SK-N-SH (cell line): Measurements from ENCODE around the gene HID1. TPM values are rescaled to one million over a fixed set of nuclear protein-coding genes. Genes with fewer than 3 reads are reported as not detected.

Experiments
- CTCF ChIA-PET: fragments of 300-600, 350-600 bp; formaldehyde crosslinking; extraction: SDS; loops from one replicate; lab custom pipeline; 2021; lab: Yijun Ruan, JAX
- POLR2A ChIA-PET: fragments of 350-600 bp; sonication (Branson Sonifier 250); formaldehyde crosslinking; extraction: SDS; loops from one replicate; lab custom pipeline; 2020; ENCODE audit warnings: antibody characterized with exemption, inconsistent platforms; lab: Yijun Ruan, JAX
- DNase-seq: peaks from one replicate; pipeline ENCODE4 v3.0.0; 2012
- H2AFZ ChIP-seq: fragments of 200-600 bp; sonication (generic); 2 replicates; pipeline ENCODE4 v1.8.1; 2016; ENCODE audit warnings: antibody characterized with exemption, mild to moderate bottlenecking, low read depth
- H3F3A ChIP-seq: fragments of 200-600 bp; sonication (generic); replicated peaks from 2 replicates; pipeline ENCODE3; 2016; ENCODE audit warnings: antibody characterized with exemption, mild to moderate bottlenecking; ENCODE audit not compliant: insufficient read depth
- H3K27ac ChIP-seq, 2 experiments: fragments of 200-500 bp in 1 of 2; fragments of 200-600 bp in 1 of 2; sonication (Bioruptor generic) in 1 of 2; sonication (generic), shearing (Covaris generic) in 1 of 2; 2 replicates each; pipeline versions ENCODE4 v1.5.1 to v1.6.1; 2014 to 2016; ENCODE audit warnings: low read depth in 2 of 2, inconsistent platforms in 1 of 2, low read length in 1 of 2, mild to moderate bottlenecking in 1 of 2, mixed read lengths in 1 of 2
- H3K27me3 ChIP-seq: fragments of 200-600 bp; sonication (generic), shearing (Covaris generic); 2 replicates; pipeline ENCODE4 v1.6.1; 2016; ENCODE audit warnings: mixed run types; ENCODE audit not compliant: insufficient read depth
- H3K36me3 ChIP-seq, 2 experiments: fragments of 200-500 bp in 1 of 2; fragments of 200-600 bp in 1 of 2; sonication (Bioruptor generic) in 1 of 2; sonication (generic) in 1 of 2; replicated peaks in 1 of 2; 2 replicates each; pipeline versions ENCODE3 to v1.5.1; 2014 to 2016; ENCODE audit warnings: low read length in 1 of 2, mild to moderate bottlenecking in 1 of 2; ENCODE audit not compliant: insufficient read depth in 2 of 2, control insufficient read depth in 1 of 2
- H3K4me1 ChIP-seq, 2 experiments: fragments of 200-500 bp in 1 of 2; fragments of 200-600 bp in 1 of 2; sonication (Bioruptor generic) in 1 of 2; sonication (generic), shearing (Covaris generic) in 1 of 2; 2 replicates each; pipeline versions ENCODE4 v1.5.1 to v1.6.1; 2014 to 2016; ENCODE audit warnings: low read depth in 1 of 2, low read length in 1 of 2, mixed run types in 1 of 2; ENCODE audit not compliant: insufficient read depth in 2 of 2, control insufficient read depth in 1 of 2
- H3K4me2 ChIP-seq: fragments of 200-600 bp; sonication (generic), shearing (Covaris generic); 2 replicates; pipeline ENCODE4 v1.6.1; 2017; ENCODE audit warnings: mixed run types
- H3K4me3 ChIP-seq, 2 experiments: fragments of 200-500 bp in 1 of 2; fragments of 200-600 bp in 1 of 2; sonication (Bioruptor generic) in 1 of 2; sonication (generic), shearing (Covaris generic) in 1 of 2; 2 replicates each; pipeline versions ENCODE4 v1.5.1 to v1.8.1; 2014 to 2016; ENCODE audit warnings: low read depth in 2 of 2, inconsistent platforms in 1 of 2, low read length in 1 of 2, mild to moderate bottlenecking in 1 of 2, mixed read lengths in 1 of 2, moderate library complexity in 1 of 2
- H3K79me2 ChIP-seq: fragments of 200-600 bp; sonication (generic); 2 replicates; pipeline ENCODE4 v1.8.1; 2017; ENCODE audit warnings: mild to moderate bottlenecking; ENCODE audit not compliant: insufficient read depth
- H3K9ac ChIP-seq: fragments of 200-600 bp; sonication (generic); 2 replicates; pipeline ENCODE4 v1.6.1; 2017; ENCODE audit warnings: mixed run types
- H3K9me2 ChIP-seq: fragments of 200-600 bp; sonication (generic); 2 replicates; pipeline ENCODE4 v1.6.1; 2017; ENCODE audit warnings: mixed run types
- H3K9me3 ChIP-seq: fragments of 200-600 bp; sonication (generic); 2 replicates; pipeline ENCODE4 v1.6.1; 2017; ENCODE audit warnings: mixed run types, mild to moderate bottlenecking, moderate library complexity
- H4K20me1 ChIP-seq: fragments of 200-600 bp; sonication (generic); 2 replicates; pipeline ENCODE4 v1.6.1; 2017; ENCODE audit warnings: mild to moderate bottlenecking, mixed run types; ENCODE audit not compliant: insufficient read depth
- CTCF ChIP-seq: fragments of 200-600 bp; sonication (generic); IDR thresholded peaks from 2 replicates; pipeline ENCODE4 v1.6.1; 2017; ENCODE audit warnings: antibody characterized with exemption, mild to moderate bottlenecking, moderate library complexity
- EZH2phosphoT487 ChIP-seq: fragments of 200-600 bp; sonication (generic); IDR thresholded peaks from 2 replicates; pipeline ENCODE4 v1.6.1; 2017; ENCODE audit warnings: low read depth, mixed run types, mild to moderate bottlenecking, antibody characterized with exemption, moderate library complexity, borderline replicate concordance
- FOXJ3 ChIP-seq: sonication (generic); formaldehyde crosslinking; IDR thresholded peaks from 2 replicates; pipeline ENCODE4 v1.5.1; 2020; ENCODE audit warnings: mild to moderate bottlenecking, missing genetic modification reagents
- GABPA ChIP-seq: IDR thresholded peaks from 2 replicates; pipeline ENCODE4 v1.4.0; 2012; ENCODE audit warnings: low read depth, mild to moderate bottlenecking
- GATA2 ChIP-seq: sonication (generic); formaldehyde crosslinking; IDR thresholded peaks from 2 replicates; pipeline ENCODE4 v1.5.0; 2020; ENCODE audit warnings: mild to moderate bottlenecking, missing genetic modification reagents
- IRF3 ChIP-seq: fragments of 150-350 bp; IDR thresholded peaks from 2 replicates; pipeline ENCODE4 v1.6.1; 2016; ENCODE audit warnings: mild to moderate bottlenecking, low read depth, low read length
- MEF2A ChIP-seq: IDR thresholded peaks from 2 replicates; pipeline ENCODE4 v1.4.0; 2012; ENCODE audit warnings: low read depth, borderline replicate concordance
- MXI1 ChIP-seq: IDR thresholded peaks from 2 replicates; pipeline ENCODE4 v1.6.1; 2012; ENCODE audit warnings: mild to moderate bottlenecking, low read depth, low read length, improper control_type of control experiment
- POLR2AphosphoS5 ChIP-seq: IDR thresholded peaks from 2 replicates; pipeline ENCODE4 v1.6.1; 2012; ENCODE audit warnings: low read depth, low read length
- RFX5 ChIP-seq: IDR thresholded peaks from 2 replicates; pipeline ENCODE4 v1.6.1; 2012; ENCODE audit warnings: mild to moderate bottlenecking, improper control_type of control experiment, low read length
- RXRA ChIP-seq: IDR thresholded peaks from 2 replicates; pipeline ENCODE4 v1.4.0; 2012; ENCODE audit warnings: low read depth, mild to moderate bottlenecking, borderline replicate concordance
- TAF1 ChIP-seq: IDR thresholded peaks from 2 replicates; pipeline ENCODE4 v1.6.1; 2012; ENCODE audit warnings: low read depth, mild to moderate bottlenecking, low read length, moderate library complexity, borderline replicate concordance
- USF2 ChIP-seq: fragments of 150-350 bp; IDR thresholded peaks from 2 replicates; pipeline ENCODE4 v1.6.1; 2017; ENCODE audit warnings: antibody characterized with exemption, low read length, low read depth, borderline replicate concordance
- YY1 ChIP-seq: IDR thresholded peaks from 2 replicates; pipeline ENCODE4 v1.4.0; 2012; ENCODE audit warnings: low read depth, mild to moderate bottlenecking
- WGBS: methylation state at CpG from one replicate; pipeline ENCODE4 v1.1.6; 2017; ENCODE audit warnings: low lambda C conversion rate; 5-methylcytosine and 5-hydroxymethylcytosine counted together
- polyA plus RNA-seq, 3 experiments: library from polyadenylated mRNA; depleted of rRNA; stranded (reverse); fragments of >200 nt; gene quantifications; 2 replicates each; pipeline ENCODE4 v1.2.3, GENCODE V29; 2012

The HID1 gene
- polyA plus RNA-seq, 1 of the 3 experiments (the other 2 are of a cell fraction), result 2.5 TPM

GRCh38 chr17:74946641-74947040 is 25.9 kb downstream of the HID1 start:
- H3K4me3 ChIP-seq, result no peak overlapping the region
- H3K9me2 ChIP-seq, result no peaks in the 10 kb centered on the region
- CTCF ChIA-PET, result interaction anchor here (0.9 to 10.7 kb wide), 5 partner anchors 11 to 55 kb away, joined by 3 to 104 read pairs (median 5); partner anchors contain the start of genes OTOP2 and USH1G
- TF ChIP-seq GATA2 (CRISPR knock-in tag) (no peak), USF2 (no peak), YY1 (no peak)
- TF ChIP-seq, all 33 proteins: peak for 0
- H3K27me3 ChIP-seq, result peaks cover 82% of the 10 kb centered on the region
- POLR2A ChIA-PET, result no interaction called here
- no peak overlapping the region for H3K4me2 ChIP-seq
- H3K79me2 ChIP-seq, result no peaks in the 10 kb centered on the region
- no peaks in the 10 kb centered on the region for H3K36me3 ChIP-seq
- no peaks in the 10 kb centered on the region for H3F3A ChIP-seq
- DNase-seq, result no peak
- no peaks in the 10 kb centered on the region for H3K4me1 ChIP-seq
- H2AFZ ChIP-seq, result no peak overlapping the region
- no peak overlapping the region for H3K27ac ChIP-seq
- H3K9ac ChIP-seq, result no peak overlapping the region
- 77% methylated on average over 8 of the region's 14 CpGs for WGBS
- H4K20me1 ChIP-seq, result no peaks in the 10 kb centered on the region
- H3K9me3 ChIP-seq, result no peaks in the 10 kb centered on the region

- H3K4me1 ChIP-seq, result no peaks in the 10 kb centered on the region
- no peak for DNase-seq
- H3K9ac ChIP-seq, result no peak overlapping the region
- TF ChIP-seq RXRA, result no peak
- TF ChIP-seq POLR2AphosphoS5, result no peak
- TF ChIP-seq EZH2phosphoT487, result no peak
- no peak for TF ChIP-seq MXI1
- TF ChIP-seq CTCF, result no peak
- TF ChIP-seq FOXJ3, result no peak
- TF ChIP-seq GABPA, result no peak
- TF ChIP-seq TAF1, result no peak
- TF ChIP-seq GATA2 (CRISPR knock-in tag), result no peak
- TF ChIP-seq IRF3, result no peak
- no peak for TF ChIP-seq MEF2A
- no peak for TF ChIP-seq RFX5
- H3K27ac ChIP-seq, result no peak overlapping the region
- CTCF ChIA-PET, result interaction anchor here (0.8 to 10.7 kb wide), 6 partner anchors 12 to 168 kb away, joined by 3 to 104 read pairs (median 4); partner anchors contain the start of genes OTOP2 and USH1G
- H3K9me2 ChIP-seq, result no peaks in the 10 kb centered on the region
- no peak overlapping the region for H3K4me3 ChIP-seq
- no peaks in the 10 kb centered on the region for H3K79me2 ChIP-seq
- no peaks in the 10 kb centered on the region for H4K20me1 ChIP-seq
- POLR2A ChIA-PET, result no interaction called here
- H3K9me3 ChIP-seq, result no peaks in the 10 kb centered on the region
- H3F3A ChIP-seq, result no peaks in the 10 kb centered on the region
- H3K4me2 ChIP-seq, result no peak overlapping the region
- H3K27me3 ChIP-seq, result peaks cover 80% of the 10 kb centered on the region
- WGBS, result 65% methylated on average over 6 of the region's 6 CpGs
- H3K36me3 ChIP-seq, result no peaks in the 10 kb centered on the region
- no peak overlapping the region for H2AFZ ChIP-seq
Observed at GRCh38 chr17:74945543-74945942, 27.0 kb downstream of the HID1 start.
